ENCODE measurements around the gene HPSE.
"Not testable (repeated sequence)": the region's sequence is repeated elsewhere in the genome, so short reads cannot be mapped to it uniquely, and the experiment has no call there.

The HPSE gene

GRCh38 chr4:83335701-83336100, 1.1 kb upstream of the HPSE start:
- H3K27me3 ChIP-seq (ENCODE audit: control insufficient read depth in 1 of 2, insufficient read depth in 2 of 2, low read length in 2 of 2) = peaks cover 14 to 17% of the 10 kb centered on the region in 2 donors
- H3K4me1 ChIP-seq (ENCODE audit: control insufficient read depth, insufficient read depth, low read length) = peaks cover 8% of the 10 kb centered on the region
- H3K9me3 ChIP-seq (ENCODE audit: control insufficient read depth in 2 of 2, low read length in 2 of 2) = no peaks in the 10 kb centered on the region
- H3K36me3 ChIP-seq (ENCODE audit: control insufficient read depth in 2 of 2, insufficient read depth in 2 of 2, low read length in 2 of 2) = no peaks in the 10 kb centered on the region
- H3K9ac ChIP-seq (ENCODE audit: low read length in 2 of 2) = no peak overlapping the region
- H3K27ac ChIP-seq (ENCODE audit: low read length) = no peak overlapping the region
- no peak overlapping the region for H3K4me3 ChIP-seq (ENCODE audit: low read length in 2 of 2)

- Histone ChIP-seq H3K27me3 (ENCODE audit: control insufficient read depth in 1 of 2, insufficient read depth in 2 of 2, low read length in 2 of 2) (peaks cover 13 to 14% of the 10 kb centered on the region in 2 donors), H3K36me3 (ENCODE audit: control insufficient read depth in 2 of 2, insufficient read depth in 2 of 2, low read length in 2 of 2) (no peaks in the 10 kb centered on the region), H3K9ac (ENCODE audit: low read length in 2 of 2) (no peak overlapping the region), H3K9me3 (ENCODE audit: control insufficient read depth in 2 of 2, low read length in 2 of 2) (no peaks in the 10 kb centered on the region), H3K4me1 (ENCODE audit: control insufficient read depth, insufficient read depth, low read length) (peaks cover 8% of the 10 kb centered on the region), H3K27ac (ENCODE audit: low read length) (no peak overlapping the region), H3K4me3 (ENCODE audit: low read length in 2 of 2) (no peak overlapping the region)
Observed at GRCh38 chr4:83331956-83332355, 2.7 kb downstream of the HPSE start.

GRCh38 chr4:83329521-83330110, 5.0 kb downstream of the HPSE start:
- Histone ChIP-seq H3K9ac (ENCODE audit: low read length in 2 of 2) (no peak overlapping the region), H3K27me3 (ENCODE audit: control insufficient read depth in 1 of 2, insufficient read depth in 2 of 2, low read length in 2 of 2) (peaks cover 6 to 7% of the 10 kb centered on the region in 2 donors), H3K4me1 (ENCODE audit: control insufficient read depth, insufficient read depth, low read length) (peaks cover 3% of the 10 kb centered on the region), H3K9me3 (ENCODE audit: control insufficient read depth in 2 of 2, low read length in 2 of 2) (no peaks in the 10 kb centered on the region), H3K36me3 (ENCODE audit: control insufficient read depth in 2 of 2, insufficient read depth in 2 of 2, low read length in 2 of 2) (no peaks in the 10 kb centered on the region), H3K4me3 (ENCODE audit: low read length in 2 of 2) (no peak overlapping the region), H3K27ac (ENCODE audit: low read length) (no peak overlapping the region)

GRCh38 chr4:83328521-83329187, 6.0 kb downstream of the HPSE start:
- H3K4me1 ChIP-seq (ENCODE audit: control insufficient read depth, insufficient read depth, low read length) = no peaks in the 10 kb centered on the region
- H3K27ac ChIP-seq (ENCODE audit: low read length) = no peak overlapping the region

GRCh38 chr4:83326546-83326945, 8.1 kb downstream of the HPSE start:
- no peaks in the 10 kb centered on the region for H3K27me3 ChIP-seq (ENCODE audit: control insufficient read depth in 1 of 2, insufficient read depth in 2 of 2, low read length in 2 of 2)
- H3K36me3 ChIP-seq (ENCODE audit: control insufficient read depth in 2 of 2, insufficient read depth in 2 of 2, low read length in 2 of 2) = no peaks in the 10 kb centered on the region
- no peaks in the 10 kb centered on the region for H3K9me3 ChIP-seq (ENCODE audit: control insufficient read depth in 2 of 2, low read length in 2 of 2)
- no peak overlapping the region for H3K27ac ChIP-seq (ENCODE audit: low read length)
- H3K4me3 ChIP-seq (ENCODE audit: low read length in 2 of 2) = no peak overlapping the region
- H3K4me1 ChIP-seq (ENCODE audit: control insufficient read depth, insufficient read depth, low read length) = no peaks in the 10 kb centered on the region
- H3K9ac ChIP-seq (ENCODE audit: low read length in 2 of 2) = no peak overlapping the region

More at GRCh38 chr4:83328521-83329187, 6.0 kb downstream of the HPSE start:
- H3K9me3 ChIP-seq (ENCODE audit: control insufficient read depth in 2 of 2, low read length in 2 of 2) = no peaks in the 10 kb centered on the region
- no peaks in the 10 kb centered on the region for H3K36me3 ChIP-seq (ENCODE audit: control insufficient read depth in 2 of 2, insufficient read depth in 2 of 2, low read length in 2 of 2)
- no peak overlapping the region for H3K9ac ChIP-seq (ENCODE audit: low read length in 2 of 2)
- H3K27me3 ChIP-seq (ENCODE audit: control insufficient read depth in 1 of 2, insufficient read depth in 2 of 2, low read length in 2 of 2) = peaks cover 0 to 3% of the 10 kb centered on the region in 2 donors
- H3K4me3 ChIP-seq (ENCODE audit: low read length in 2 of 2) = no peak overlapping the region

GRCh38 chr4:83325306-83325705, 9.3 kb downstream of the HPSE start:
- not testable (repeated sequence) for H3K4me3 ChIP-seq (ENCODE audit: low read length in 2 of 2); H3K4me1 ChIP-seq (ENCODE audit: control insufficient read depth, insufficient read depth, low read length); H3K27me3 ChIP-seq (ENCODE audit: control insufficient read depth in 1 of 2, insufficient read depth in 2 of 2, low read length in 2 of 2); H3K36me3 ChIP-seq (ENCODE audit: control insufficient read depth in 2 of 2, insufficient read depth in 2 of 2, low read length in 2 of 2); H3K9ac ChIP-seq (ENCODE audit: low read length in 2 of 2); H3K27ac ChIP-seq (ENCODE audit: low read length); H3K9me3 ChIP-seq (ENCODE audit: control insufficient read depth in 2 of 2, low read length in 2 of 2)

- no peaks in the 10 kb centered on the region for H3K27me3 ChIP-seq (ENCODE audit: control insufficient read depth in 1 of 2, insufficient read depth in 2 of 2, low read length in 2 of 2)
- H3K4me1 ChIP-seq (ENCODE audit: control insufficient read depth, insufficient read depth, low read length) = no peaks in the 10 kb centered on the region
- no peak overlapping the region for H3K9ac ChIP-seq (ENCODE audit: low read length in 2 of 2)
- no peak overlapping the region for H3K27ac ChIP-seq (ENCODE audit: low read length)
- H3K4me3 ChIP-seq (ENCODE audit: low read length in 2 of 2) = no peak overlapping the region
- no peaks in the 10 kb centered on the region for H3K36me3 ChIP-seq (ENCODE audit: control insufficient read depth in 2 of 2, insufficient read depth in 2 of 2, low read length in 2 of 2)
- H3K9me3 ChIP-seq (ENCODE audit: control insufficient read depth in 2 of 2, low read length in 2 of 2) = no peaks in the 10 kb centered on the region
Observed at GRCh38 chr4:83323136-83323535, 11.5 kb downstream of the HPSE start.

- Histone ChIP-seq H3K4me3 (ENCODE audit: low read length in 2 of 2) (no peak overlapping the region), H3K36me3 (ENCODE audit: control insufficient read depth in 2 of 2, insufficient read depth in 2 of 2, low read length in 2 of 2) (no peaks in the 10 kb centered on the region), H3K4me1 (ENCODE audit: control insufficient read depth, insufficient read depth, low read length) (no peaks in the 10 kb centered on the region), H3K9me3 (ENCODE audit: control insufficient read depth in 2 of 2, low read length in 2 of 2) (no peaks in the 10 kb centered on the region), H3K9ac (ENCODE audit: low read length in 2 of 2) (no peak overlapping the region), H3K27ac (ENCODE audit: low read length) (no peak overlapping the region), H3K27me3 (ENCODE audit: control insufficient read depth in 1 of 2, insufficient read depth in 2 of 2, low read length in 2 of 2) (no peaks in the 10 kb centered on the region)
Observed at GRCh38 chr4:83320548-83320947, 14.1 kb downstream of the HPSE start.

- H3K4me3 ChIP-seq (ENCODE audit: low read length in 2 of 2) = no peak overlapping the region
- no peak overlapping the region for H3K9ac ChIP-seq (ENCODE audit: low read length in 2 of 2)
- H3K36me3 ChIP-seq (ENCODE audit: control insufficient read depth in 2 of 2, insufficient read depth in 2 of 2, low read length in 2 of 2) = no peaks in the 10 kb centered on the region
- H3K4me1 ChIP-seq (ENCODE audit: control insufficient read depth, insufficient read depth, low read length) = no peaks in the 10 kb centered on the region
- no peaks in the 10 kb centered on the region for H3K27me3 ChIP-seq (ENCODE audit: control insufficient read depth in 1 of 2, insufficient read depth in 2 of 2, low read length in 2 of 2)
- no peaks in the 10 kb centered on the region for H3K9me3 ChIP-seq (ENCODE audit: control insufficient read depth in 2 of 2, low read length in 2 of 2)
- H3K27ac ChIP-seq (ENCODE audit: low read length) = no peak overlapping the region
Observed at GRCh38 chr4:83318666-83319065, 16.0 kb downstream of the HPSE start.

GRCh38 chr4:83317671-83318070, 17.0 kb downstream of the HPSE start:
- no peak overlapping the region for H3K27ac ChIP-seq (ENCODE audit: low read length)
- no peaks in the 10 kb centered on the region for H3K27me3 ChIP-seq (ENCODE audit: control insufficient read depth in 1 of 2, insufficient read depth in 2 of 2, low read length in 2 of 2)
- H3K4me3 ChIP-seq (ENCODE audit: low read length in 2 of 2) = no peak overlapping the region
- no peaks in the 10 kb centered on the region for H3K36me3 ChIP-seq (ENCODE audit: control insufficient read depth in 2 of 2, insufficient read depth in 2 of 2, low read length in 2 of 2)
- H3K9me3 ChIP-seq (ENCODE audit: control insufficient read depth in 2 of 2, low read length in 2 of 2) = no peaks in the 10 kb centered on the region
- H3K4me1 ChIP-seq (ENCODE audit: control insufficient read depth, insufficient read depth, low read length) = no peaks in the 10 kb centered on the region
- H3K9ac ChIP-seq (ENCODE audit: low read length in 2 of 2) = no peak overlapping the region

GRCh38 chr4:83316459-83317165, 18.0 kb downstream of the HPSE start:
- Histone ChIP-seq H3K27me3 (ENCODE audit: control insufficient read depth in 1 of 2, insufficient read depth in 2 of 2, low read length in 2 of 2) (no peaks in the 10 kb centered on the region), H3K27ac (ENCODE audit: low read length) (no peak overlapping the region), H3K36me3 (ENCODE audit: control insufficient read depth in 2 of 2, insufficient read depth in 2 of 2, low read length in 2 of 2) (no peaks in the 10 kb centered on the region), H3K9ac (ENCODE audit: low read length in 2 of 2) (no peak overlapping the region), H3K4me1 (ENCODE audit: control insufficient read depth, insufficient read depth, low read length) (no peaks in the 10 kb centered on the region), H3K9me3 (ENCODE audit: control insufficient read depth in 2 of 2, low read length in 2 of 2) (no peaks in the 10 kb centered on the region), H3K4me3 (ENCODE audit: low read length in 2 of 2) (no peak overlapping the region)

Measured in stomach smooth muscle (tissue), 2 donors.